Testis (tissue), 2 donors: ENCODE measurements around the gene KIRREL1.

Experiments
- POLR2A ChIP-seq: fragments of 450-650 bp; IDR thresholded peaks from one replicate; pipeline ENCODE4 v1.6.1; 2017; ENCODE audit warnings: antibody characterized with exemption, mild to moderate bottlenecking, moderate library complexity
- TF ChIP-seq, protein P1 (sequence below), 3 experiments: fragments of 450-650 bp in 2 of 3; fragments of 200-600 bp in 1 of 3; sonication (generic) in 1 of 3; IDR thresholded peaks; one replicate each; pipeline ENCODE4 v1.5.1; 2016 to 2019; ENCODE audit warnings: antibody characterized with exemption in 3 of 3, mild to moderate bottlenecking in 2 of 3, moderate library complexity in 1 of 3

GRCh38 chr1:157952601-157953000 is 40.8 kb upstream of the KIRREL1 start:
- TF ChIP-seq, protein P1, sequence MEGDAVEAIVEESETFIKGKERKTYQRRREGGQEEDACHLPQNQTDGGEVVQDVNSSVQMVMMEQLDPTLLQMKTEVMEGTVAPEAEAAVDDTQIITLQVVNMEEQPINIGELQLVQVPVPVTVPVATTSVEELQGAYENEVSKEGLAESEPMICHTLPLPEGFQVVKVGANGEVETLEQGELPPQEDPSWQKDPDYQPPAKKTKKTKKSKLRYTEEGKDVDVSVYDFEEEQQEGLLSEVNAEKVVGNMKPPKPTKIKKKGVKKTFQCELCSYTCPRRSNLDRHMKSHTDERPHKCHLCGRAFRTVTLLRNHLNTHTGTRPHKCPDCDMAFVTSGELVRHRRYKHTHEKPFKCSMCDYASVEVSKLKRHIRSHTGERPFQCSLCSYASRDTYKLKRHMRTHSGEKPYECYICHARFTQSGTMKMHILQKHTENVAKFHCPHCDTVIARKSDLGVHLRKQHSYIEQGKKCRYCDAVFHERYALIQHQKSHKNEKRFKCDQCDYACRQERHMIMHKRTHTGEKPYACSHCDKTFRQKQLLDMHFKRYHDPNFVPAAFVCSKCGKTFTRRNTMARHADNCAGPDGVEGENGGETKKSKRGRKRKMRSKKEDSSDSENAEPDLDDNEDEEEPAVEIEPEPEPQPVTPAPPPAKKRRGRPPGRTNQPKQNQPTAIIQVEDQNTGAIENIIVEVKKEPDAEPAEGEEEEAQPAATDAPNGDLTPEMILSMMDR (IDR thresholded peaks at IDR 0.05) = no peak
- no peak for TF ChIP-seq POLR2A
